Neural cell (in vitro differentiated cells): Measurements from ENCODE around the gene CNDP2. TPM values are rescaled to one million over a fixed set of nuclear protein-coding genes. Genes with fewer than 3 reads are reported as not detected.

Experiments used
- H2AFZ ChIP-seq: fragments of 200-600, 300-800 bp; sonication (generic), shearing (Covaris generic); 2 replicates; pipeline ENCODE4 v1.6.0; 2014; ENCODE audit warnings: low read depth, mild to moderate bottlenecking, antibody characterized with exemption, low read length, moderate library complexity
- H3F3A ChIP-seq: fragments of 200-600 bp; shearing (Covaris generic); 2 replicates; pipeline ENCODE4 v1.6.1; 2016; ENCODE audit warnings: mild to moderate bottlenecking, moderate library complexity, mixed read lengths, antibody characterized with exemption, low read length; ENCODE audit not compliant: insufficient read depth, poor library complexity, severe bottlenecking
- H3K27ac ChIP-seq: fragments of 200-600, 300-800 bp; sonication (generic), shearing (Covaris generic); 2 replicates; pipeline ENCODE4 v1.5.1; 2014; ENCODE audit warnings: mild to moderate bottlenecking, low read length, moderate library complexity
- H3K27me3 ChIP-seq: fragments of 300-800, 200-600 bp; sonication (generic), shearing (Covaris generic); 2 replicates; pipeline ENCODE4 v1.6.0; 2014; ENCODE audit warnings: mild to moderate bottlenecking, low read depth, low read length, moderate library complexity; ENCODE audit not compliant: insufficient read depth
- H3K36me3 ChIP-seq: fragments of 300-800, 200-600 bp; sonication (generic), shearing (Covaris generic); 2 replicates; pipeline ENCODE4 v1.5.1; 2014; ENCODE audit warnings: mild to moderate bottlenecking, antibody characterized with exemption, low read length, moderate library complexity; ENCODE audit not compliant: insufficient read depth
- H3K4me2 ChIP-seq: fragments of 300-800, 200-600 bp; sonication (generic), shearing (Covaris generic); 2 replicates; pipeline ENCODE4 v1.6.0; 2014; ENCODE audit warnings: mild to moderate bottlenecking, low read length
- H3K4me3 ChIP-seq: fragments of 300-800, 200-600 bp; sonication (generic), shearing (Covaris generic); 2 replicates; pipeline ENCODE4 v1.5.1; 2014; ENCODE audit warnings: mild to moderate bottlenecking, low read length, moderate library complexity
- H3K79me2 ChIP-seq: fragments of 200-600 bp; shearing (Covaris generic); replicated peaks from 2 replicates; pipeline ENCODE4 v1.6.0; 2014; ENCODE audit warnings: mild to moderate bottlenecking, low read length, moderate library complexity; ENCODE audit not compliant: insufficient read depth
- H3K9ac ChIP-seq: fragments of 300-800, 200-600 bp; sonication (generic), shearing (Covaris generic); 2 replicates; pipeline ENCODE4 v1.6.1; 2016; ENCODE audit warnings: mild to moderate bottlenecking, low read length, mixed read lengths
- H3K9me2 ChIP-seq: fragments of 200-600 bp; shearing (Covaris generic); 2 replicates; pipeline ENCODE4 v1.6.1; 2016; ENCODE audit warnings: mild to moderate bottlenecking, low read length, mixed read lengths; ENCODE audit not compliant: insufficient read depth
- H3K9me3 ChIP-seq: fragments of 200-600, 300-800 bp; sonication (generic), shearing (Covaris generic); 2 replicates; pipeline ENCODE4 v1.6.1; 2016; ENCODE audit warnings: mild to moderate bottlenecking, mixed run types, low read length, moderate library complexity, mixed read lengths
- H4K20me1 ChIP-seq: fragments of 200-600 bp; shearing (Covaris generic); 2 replicates; pipeline ENCODE4 v1.6.1; 2016; ENCODE audit warnings: mild to moderate bottlenecking, mixed run types; ENCODE audit not compliant: insufficient read depth
- EP300 ChIP-seq: fragments of 450-650 bp; conservative IDR thresholded peaks from 2 replicates; pipeline ENCODE4 v1.6.1; 2014; ENCODE audit warnings: antibody characterized with exemption, mild to moderate bottlenecking, moderate library complexity; ENCODE audit not compliant: poor library complexity, severe bottlenecking
- EZH2 ChIP-seq: fragments of 200-600, 300-800 bp; shearing (Covaris generic), sonication (generic); IDR thresholded peaks from 2 replicates; pipeline ENCODE4 v1.6.1; 2014; ENCODE audit warnings: antibody characterized with exemption, low read length, borderline replicate concordance, mild to moderate bottlenecking; ENCODE audit not compliant: insufficient read depth, poor library complexity, severe bottlenecking
- MXI1 ChIP-seq: fragments of 450-650 bp; conservative IDR thresholded peaks from 2 replicates; pipeline ENCODE4 v1.6.1; 2014; ENCODE audit warnings: antibody characterized with exemption, mild to moderate bottlenecking; ENCODE audit not compliant: poor library complexity, severe bottlenecking
- POLR2AphosphoS5 ChIP-seq: IDR thresholded peaks from 2 replicates; pipeline ENCODE4 v1.6.1; 2012
- RAD21 ChIP-seq: fragments of 450-650 bp; conservative IDR thresholded peaks from 2 replicates; pipeline ENCODE4 v1.6.1; 2014; ENCODE audit warnings: antibody characterized with exemption, mild to moderate bottlenecking, moderate library complexity
- SMC3 ChIP-seq: fragments of 450-650 bp; conservative IDR thresholded peaks from 2 replicates; pipeline ENCODE4 v1.6.1; 2014; ENCODE audit warnings: antibody characterized with exemption, mild to moderate bottlenecking, moderate library complexity; ENCODE audit not compliant: poor library complexity
- TAF1 ChIP-seq: IDR thresholded peaks from 2 replicates; pipeline ENCODE4 v1.6.1; 2012; ENCODE audit warnings: low read depth
- polyA plus RNA-seq: library from polyadenylated mRNA; depleted of rRNA; stranded (reverse); fragments of >200 nt; gene quantifications from 2 replicates; pipeline ENCODE4 v1.2.3, GENCODE V29; 2014
- TF ChIP-seq, protein P1 (sequence below): IDR thresholded peaks from 2 replicates; pipeline ENCODE4 v1.6.1; 2012; ENCODE audit warnings: borderline replicate concordance
- TF ChIP-seq, protein P2 (sequence below): fragments of 450-650 bp; IDR thresholded peaks from 2 replicates; pipeline ENCODE4 v1.5.1; 2014; ENCODE audit warnings: antibody characterized with exemption, mild to moderate bottlenecking, moderate library complexity; ENCODE audit not compliant: poor library complexity, severe bottlenecking

The CNDP2 gene
- polyA plus RNA-seq, 1 donor from 2014 or later, result 35.7 TPM

DNA sequence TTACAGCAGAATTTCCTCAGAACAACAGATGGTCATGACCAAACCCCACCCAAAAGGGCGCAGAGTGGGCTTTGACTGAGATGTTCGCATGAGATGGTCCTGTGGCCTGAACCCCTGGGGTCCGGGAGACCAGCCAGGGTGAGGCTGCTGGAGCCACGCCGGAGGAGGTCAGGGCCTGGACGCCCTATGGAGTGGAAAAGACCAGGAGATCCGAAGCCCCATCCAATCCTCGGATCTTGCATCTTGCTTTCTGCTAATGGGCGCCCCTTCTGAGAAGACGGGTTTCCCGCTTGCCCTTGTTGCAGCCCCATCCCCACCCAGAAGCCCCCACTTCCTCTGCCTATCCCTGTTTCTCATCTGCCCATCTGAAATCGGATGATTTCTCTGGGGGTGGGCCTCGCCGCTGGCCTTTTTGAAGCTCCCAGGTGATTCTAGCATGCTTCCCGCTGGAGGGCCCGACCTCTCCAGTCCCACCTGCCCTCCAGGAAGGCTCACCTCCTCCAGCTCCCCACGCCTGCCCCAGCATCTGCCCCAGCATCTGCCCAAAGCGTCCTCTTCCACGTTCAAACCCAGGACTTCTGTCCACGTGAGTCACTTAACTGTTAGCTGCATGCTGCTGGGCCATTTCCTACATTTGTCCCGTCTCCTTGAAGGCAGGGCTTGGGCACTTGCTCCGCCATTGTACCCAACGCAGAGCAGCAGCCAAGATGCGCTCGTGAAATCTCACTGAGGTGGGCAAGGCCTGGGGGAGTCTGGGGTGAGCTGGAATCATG, 33.8 kb downstream of the CNDP2 start:
- Histone ChIP-seq H3K9ac (no peak overlapping the region), H3K4me2 (no peak overlapping the region), H3F3A (no peaks in the 10 kb centered on the region), H3K4me3 (no peak overlapping the region), H4K20me1 (no peaks in the 10 kb centered on the region), H2AFZ (no peak overlapping the region), H3K27ac (no peak overlapping the region), H3K9me2 (no peaks in the 10 kb centered on the region), H3K9me3 (no peaks in the 10 kb centered on the region), H3K27me3 (no peaks in the 10 kb centered on the region), H3K36me3 (no peaks in the 10 kb centered on the region), H3K79me2 (no peaks in the 10 kb centered on the region)
- TF ChIP-seq, protein P1, sequence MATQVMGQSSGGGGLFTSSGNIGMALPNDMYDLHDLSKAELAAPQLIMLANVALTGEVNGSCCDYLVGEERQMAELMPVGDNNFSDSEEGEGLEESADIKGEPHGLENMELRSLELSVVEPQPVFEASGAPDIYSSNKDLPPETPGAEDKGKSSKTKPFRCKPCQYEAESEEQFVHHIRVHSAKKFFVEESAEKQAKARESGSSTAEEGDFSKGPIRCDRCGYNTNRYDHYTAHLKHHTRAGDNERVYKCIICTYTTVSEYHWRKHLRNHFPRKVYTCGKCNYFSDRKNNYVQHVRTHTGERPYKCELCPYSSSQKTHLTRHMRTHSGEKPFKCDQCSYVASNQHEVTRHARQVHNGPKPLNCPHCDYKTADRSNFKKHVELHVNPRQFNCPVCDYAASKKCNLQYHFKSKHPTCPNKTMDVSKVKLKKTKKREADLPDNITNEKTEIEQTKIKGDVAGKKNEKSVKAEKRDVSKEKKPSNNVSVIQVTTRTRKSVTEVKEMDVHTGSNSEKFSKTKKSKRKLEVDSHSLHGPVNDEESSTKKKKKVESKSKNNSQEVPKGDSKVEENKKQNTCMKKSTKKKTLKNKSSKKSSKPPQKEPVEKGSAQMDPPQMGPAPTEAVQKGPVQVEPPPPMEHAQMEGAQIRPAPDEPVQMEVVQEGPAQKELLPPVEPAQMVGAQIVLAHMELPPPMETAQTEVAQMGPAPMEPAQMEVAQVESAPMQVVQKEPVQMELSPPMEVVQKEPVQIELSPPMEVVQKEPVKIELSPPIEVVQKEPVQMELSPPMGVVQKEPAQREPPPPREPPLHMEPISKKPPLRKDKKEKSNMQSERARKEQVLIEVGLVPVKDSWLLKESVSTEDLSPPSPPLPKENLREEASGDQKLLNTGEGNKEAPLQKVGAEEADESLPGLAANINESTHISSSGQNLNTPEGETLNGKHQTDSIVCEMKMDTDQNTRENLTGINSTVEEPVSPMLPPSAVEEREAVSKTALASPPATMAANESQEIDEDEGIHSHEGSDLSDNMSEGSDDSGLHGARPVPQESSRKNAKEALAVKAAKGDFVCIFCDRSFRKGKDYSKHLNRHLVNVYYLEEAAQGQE, result no peak
- TF ChIP-seq MXI1 (no peak), EZH2 (no peak), EP300 (no peak), TAF1 (no peak), SMC3 (no peak), RAD21 (no peak), POLR2AphosphoS5 (no peak)
- TF ChIP-seq, protein P2, sequence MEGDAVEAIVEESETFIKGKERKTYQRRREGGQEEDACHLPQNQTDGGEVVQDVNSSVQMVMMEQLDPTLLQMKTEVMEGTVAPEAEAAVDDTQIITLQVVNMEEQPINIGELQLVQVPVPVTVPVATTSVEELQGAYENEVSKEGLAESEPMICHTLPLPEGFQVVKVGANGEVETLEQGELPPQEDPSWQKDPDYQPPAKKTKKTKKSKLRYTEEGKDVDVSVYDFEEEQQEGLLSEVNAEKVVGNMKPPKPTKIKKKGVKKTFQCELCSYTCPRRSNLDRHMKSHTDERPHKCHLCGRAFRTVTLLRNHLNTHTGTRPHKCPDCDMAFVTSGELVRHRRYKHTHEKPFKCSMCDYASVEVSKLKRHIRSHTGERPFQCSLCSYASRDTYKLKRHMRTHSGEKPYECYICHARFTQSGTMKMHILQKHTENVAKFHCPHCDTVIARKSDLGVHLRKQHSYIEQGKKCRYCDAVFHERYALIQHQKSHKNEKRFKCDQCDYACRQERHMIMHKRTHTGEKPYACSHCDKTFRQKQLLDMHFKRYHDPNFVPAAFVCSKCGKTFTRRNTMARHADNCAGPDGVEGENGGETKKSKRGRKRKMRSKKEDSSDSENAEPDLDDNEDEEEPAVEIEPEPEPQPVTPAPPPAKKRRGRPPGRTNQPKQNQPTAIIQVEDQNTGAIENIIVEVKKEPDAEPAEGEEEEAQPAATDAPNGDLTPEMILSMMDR, result no peak

DNA sequence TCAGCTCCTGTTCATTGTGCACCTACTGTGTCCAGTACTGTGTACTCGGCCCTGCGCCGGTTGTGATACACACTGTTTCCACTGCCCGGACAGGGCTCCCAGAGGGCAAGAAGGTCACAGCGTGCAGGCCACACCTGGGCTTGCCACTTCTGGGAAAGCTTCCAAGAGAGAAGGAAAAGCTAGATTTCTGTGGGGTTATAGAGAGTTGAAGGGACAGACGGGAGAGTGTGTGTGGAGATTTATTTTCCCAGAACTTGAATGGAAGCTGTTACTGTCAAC, 34.4 kb downstream of the CNDP2 start:
- Histone ChIP-seq H3F3A (no peaks in the 10 kb centered on the region), H3K9me3 (no peaks in the 10 kb centered on the region), H3K79me2 (no peaks in the 10 kb centered on the region), H2AFZ (no peak overlapping the region), H3K36me3 (no peaks in the 10 kb centered on the region), H3K9ac (no peak overlapping the region), H3K4me3 (no peak overlapping the region), H3K27ac (no peak overlapping the region), H4K20me1 (no peaks in the 10 kb centered on the region), H3K4me2 (no peak overlapping the region), H3K27me3 (no peaks in the 10 kb centered on the region), H3K9me2 (no peaks in the 10 kb centered on the region)
- TF ChIP-seq RAD21, result no peak
- TF ChIP-seq SMC3, result no peak
- TF ChIP-seq EP300, result no peak
- TF ChIP-seq EZH2, result no peak
- TF ChIP-seq, protein P2, result no peak
- no peak for TF ChIP-seq TAF1
- TF ChIP-seq POLR2AphosphoS5, result no peak
- TF ChIP-seq MXI1, result no peak
- TF ChIP-seq, protein P1, result no peak
